ELF-1 (cell line): Measurements from ENCODE around the gene COL5A2.

ENCODE experiments used
- DNase-seq: peaks from one replicate; pipeline ENCODE4 v3.0.0-alpha.2; 2016; ENCODE audit warnings: low read depth, low spot score

Gene COL5A2

DNA sequence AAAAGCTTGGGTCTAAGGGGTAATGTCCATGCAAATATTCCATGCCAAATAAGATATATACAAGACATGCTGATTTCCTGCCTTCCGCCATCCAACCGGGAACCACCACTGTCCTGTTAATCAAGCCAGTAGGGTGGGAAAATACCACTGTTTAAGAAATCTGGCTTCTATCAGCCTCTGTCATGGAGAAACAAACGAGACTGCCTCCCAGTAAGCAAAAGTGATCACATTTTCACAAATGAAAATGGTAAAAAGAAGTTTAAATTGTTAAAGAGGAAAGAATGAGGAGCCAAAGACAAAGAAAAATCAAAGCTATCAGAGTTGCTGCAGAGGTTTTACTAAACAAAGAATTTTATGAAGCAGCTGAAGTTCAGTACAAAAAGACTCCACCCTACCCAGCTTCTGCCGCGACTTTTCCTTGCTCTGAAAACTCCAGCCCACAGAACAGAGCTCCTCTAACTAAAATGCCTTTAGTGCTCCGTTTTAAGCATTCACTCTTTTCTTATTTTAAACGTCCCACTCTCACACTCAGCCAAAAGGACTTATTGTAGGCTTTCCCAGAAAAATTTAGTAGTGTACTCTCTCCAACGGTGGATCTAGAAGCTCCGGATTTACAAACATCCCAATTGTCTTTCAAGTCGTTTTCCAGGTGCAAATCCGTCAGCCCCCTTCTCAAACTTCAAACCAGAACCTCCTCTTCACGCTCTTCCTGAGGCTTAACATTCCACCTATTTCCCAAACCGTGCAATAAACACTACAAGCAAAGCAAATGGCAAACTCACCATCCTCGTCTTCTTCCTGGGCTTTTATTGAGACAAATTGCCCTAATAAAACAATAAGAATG, 613 bp downstream of the COL5A2 start:
- DNase-seq = peak; percentile 58

DNA sequence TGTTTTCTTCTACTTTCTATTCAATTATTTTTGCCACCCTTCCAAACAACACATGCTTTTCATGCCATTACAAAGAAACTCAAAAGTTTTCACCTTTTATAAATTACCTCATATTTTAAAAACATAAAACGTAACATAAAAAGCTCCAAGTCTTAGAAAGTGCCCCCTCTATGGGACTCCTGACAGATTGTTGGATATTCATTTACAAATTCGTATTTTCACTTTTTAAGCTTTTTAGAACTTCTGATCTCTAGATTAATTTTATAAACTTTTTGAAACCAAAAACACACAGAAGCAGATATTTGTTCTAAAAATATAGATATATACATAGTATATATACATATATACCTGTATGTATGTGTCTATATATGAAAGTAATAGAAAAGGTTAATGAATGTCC, 1.5 kb downstream of the COL5A2 start:
- DNase-seq = no peak

DNA sequence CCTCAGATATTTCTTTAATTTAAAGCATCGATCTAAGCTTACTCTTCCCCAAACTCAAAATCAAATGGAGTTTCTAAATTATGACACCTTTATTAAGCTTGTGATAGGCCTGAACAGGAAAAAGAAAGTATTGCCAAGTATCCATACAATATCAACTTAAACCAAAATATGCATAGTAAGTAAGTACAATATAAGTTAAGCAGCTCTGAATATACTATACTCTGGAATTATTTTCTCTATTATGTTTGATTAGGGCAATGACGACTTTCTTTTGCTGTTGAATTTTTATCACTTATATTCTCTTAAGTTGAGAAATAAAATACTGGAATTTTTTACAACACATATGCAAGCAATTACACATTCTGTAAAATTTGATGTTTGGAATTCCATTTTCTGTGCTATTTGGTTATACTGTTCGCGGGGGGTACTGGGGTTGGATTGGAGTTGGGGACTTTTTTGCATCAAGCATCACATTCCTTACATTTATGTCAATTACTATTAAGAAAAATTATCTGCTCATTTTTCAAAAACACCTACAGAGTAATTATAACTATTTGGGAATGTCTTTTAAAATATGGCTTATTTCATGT, 2.2 kb downstream of the COL5A2 start:
- DNase-seq = no peak

DNA sequence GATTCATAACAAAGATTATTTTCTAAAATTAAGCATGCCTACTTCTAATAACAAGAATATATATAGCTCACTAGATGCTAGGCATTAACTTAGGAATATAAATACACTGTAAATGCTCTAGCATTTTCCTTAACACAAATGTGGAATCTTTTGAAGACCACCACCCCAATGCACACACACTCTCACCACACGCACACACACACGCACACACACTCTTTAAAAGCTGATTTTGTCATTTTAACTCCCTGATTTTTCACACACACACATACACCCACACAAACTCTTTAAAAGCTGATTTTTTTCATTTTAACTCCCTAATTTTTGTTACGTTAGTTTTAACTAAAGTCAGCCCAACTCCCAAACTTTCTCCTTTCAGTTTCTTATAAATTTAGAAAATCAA, 3.0 kb downstream of the COL5A2 start:
- no peak for DNase-seq

DNA sequence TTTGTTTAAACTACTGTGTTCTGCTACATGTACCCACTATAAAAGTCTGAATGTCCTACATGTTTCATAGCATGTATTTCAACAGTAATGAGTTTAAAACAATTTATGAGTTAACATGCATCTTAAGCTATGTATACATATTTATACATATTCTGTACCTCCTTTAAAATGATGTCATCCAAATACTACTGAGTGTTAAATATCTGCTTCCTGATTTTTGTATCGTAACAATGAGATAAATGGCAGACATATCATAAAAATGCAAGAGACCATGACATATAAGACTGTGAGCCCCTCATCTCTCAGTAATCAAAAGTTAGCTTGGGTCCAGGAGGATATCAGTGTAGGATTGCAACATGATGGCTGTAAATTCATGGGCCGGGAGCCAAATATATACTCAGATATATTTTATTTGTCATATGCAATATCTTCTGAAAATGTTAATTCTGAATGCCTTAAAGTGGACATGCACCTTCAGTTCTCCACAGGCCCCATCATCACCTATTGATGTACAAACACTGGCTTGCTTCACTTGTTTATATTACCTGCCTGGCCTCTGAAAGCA, 3.6 kb downstream of the COL5A2 start:
- no peak for DNase-seq

DNA sequence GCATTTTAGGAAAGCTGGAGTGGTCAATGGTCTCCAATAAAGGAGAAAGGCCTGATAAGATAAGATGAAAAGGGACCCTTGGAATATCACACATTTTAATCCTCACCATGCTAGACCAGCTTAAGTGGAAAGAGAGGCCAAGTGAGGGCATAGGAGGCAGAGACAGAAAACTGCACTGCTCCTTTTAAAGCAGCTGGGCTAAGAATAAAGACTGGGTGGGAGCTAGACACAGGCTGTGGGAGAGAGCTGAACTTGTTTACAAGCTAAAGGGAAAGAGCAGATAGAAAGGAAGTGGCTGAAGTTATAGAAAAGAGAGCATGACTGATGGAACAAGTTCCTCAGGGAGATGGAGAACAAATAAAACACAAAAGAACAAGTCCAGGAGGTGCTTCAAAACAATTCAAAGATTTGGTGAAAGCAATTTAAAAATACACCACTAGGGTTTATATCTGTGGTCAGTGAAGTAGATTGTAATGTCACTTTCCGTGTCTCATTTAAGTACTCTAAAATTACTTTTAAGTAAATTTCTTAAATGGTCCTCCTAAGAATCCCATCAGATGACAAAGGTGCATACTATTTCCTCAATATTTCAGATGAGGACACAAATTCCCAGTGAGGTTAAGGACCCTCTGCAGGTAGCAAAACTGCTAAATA, 7.5 kb downstream of the COL5A2 start:
- peak; percentile 6 for DNase-seq

DNA sequence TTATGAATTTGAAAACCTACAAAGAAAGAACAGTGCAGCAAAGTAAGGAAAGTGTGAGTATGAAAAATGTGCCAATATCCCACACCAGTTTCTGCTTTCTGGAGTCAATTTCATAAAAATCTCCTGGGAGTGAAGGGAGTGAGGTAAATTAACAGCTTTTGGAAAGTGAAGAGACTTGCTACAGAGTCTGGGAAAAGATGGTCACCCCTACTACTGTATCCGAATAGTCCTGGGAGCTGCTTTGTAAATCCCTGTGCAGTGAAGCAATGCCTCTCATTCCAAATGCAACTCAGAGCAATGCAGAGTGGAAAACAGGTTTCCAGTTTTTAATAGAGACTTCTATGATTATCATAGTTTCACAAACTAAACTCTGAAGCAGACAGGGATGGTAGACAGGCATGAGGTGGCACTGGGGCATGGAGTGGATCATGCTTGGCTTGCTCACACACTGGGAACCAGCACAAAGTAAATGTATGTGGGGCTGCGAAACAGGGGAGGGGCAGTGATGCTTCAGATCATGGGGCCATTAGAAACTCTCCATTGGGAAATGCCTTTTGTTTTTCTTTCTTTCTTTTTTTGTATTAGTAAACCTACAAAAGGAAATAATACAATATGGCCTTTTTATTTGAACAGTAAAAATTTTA, 10.6 kb downstream of the COL5A2 start:
- DNase-seq = no peak

DNA sequence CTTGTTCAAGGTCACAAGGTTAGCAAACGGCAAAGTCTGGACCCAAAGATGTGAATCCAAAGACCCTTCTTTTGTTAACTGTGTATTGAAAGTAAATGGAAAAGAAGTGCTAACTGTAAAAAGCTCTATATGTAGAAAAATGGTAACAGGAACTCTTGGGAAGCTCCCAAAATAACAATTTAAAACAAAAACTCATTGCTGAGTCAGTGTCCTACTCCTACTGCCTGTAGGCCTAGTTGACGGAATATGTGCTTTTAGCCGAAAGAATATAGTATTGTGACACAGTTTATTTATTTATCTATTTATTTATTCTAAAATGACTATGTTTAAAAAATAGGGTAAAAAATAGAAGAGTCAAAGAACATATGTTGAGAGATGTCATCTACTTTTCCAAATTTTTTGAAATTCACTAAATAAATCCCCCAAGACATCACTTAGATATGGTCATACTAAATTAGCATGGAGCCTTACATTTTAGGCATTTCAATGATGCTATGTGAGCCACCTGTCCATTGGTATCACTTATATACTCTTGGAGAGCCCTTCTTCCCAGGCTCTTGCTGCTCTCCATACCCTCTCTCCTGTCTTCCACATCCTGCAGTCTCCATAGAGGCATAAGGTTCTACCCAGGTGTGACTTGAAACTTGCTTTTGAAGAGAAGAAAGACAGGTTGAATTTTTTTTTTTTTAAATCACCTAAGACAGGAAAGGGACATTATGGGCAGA, 13.7 kb downstream of the COL5A2 start:
- no peak for DNase-seq

DNA sequence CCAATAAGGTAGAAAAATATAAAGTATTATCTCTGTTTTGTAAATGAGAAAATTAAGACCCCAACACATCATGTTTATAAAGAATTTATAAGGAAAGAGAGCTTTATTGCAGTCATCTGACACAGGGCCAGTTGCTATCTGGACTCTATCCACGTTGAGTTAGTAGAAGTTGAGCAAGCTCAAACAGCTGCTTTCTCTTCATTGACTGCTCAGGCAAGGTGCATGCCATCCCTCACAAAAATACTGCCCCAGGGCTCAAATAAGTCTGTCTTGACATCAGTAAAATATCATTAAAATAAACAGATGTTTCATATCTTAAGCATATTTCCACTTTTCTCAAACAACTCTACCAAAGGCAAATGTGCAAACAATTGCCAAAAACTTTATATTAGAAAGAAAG, 14.8 kb downstream of the COL5A2 start:
- no peak for DNase-seq

DNA sequence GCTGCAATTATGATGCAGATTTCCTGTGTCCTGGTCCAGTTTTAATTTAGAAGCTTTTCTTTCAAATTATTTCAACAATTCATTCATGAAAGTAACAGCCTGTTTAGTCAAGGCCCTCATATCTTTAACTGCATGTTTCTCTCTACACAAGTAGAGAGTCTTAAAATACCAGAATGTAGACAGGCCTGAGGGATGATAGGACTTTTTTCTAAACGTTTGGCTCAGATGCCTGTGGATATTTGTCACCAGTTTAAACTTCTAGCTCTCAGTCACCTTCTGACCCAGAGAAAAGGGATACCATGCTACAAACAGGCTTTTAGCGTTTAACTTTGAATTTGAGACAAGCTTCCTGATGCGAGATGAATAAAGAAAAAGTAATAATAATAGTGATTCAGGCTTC, 15.7 kb downstream of the COL5A2 start:
- no peak for DNase-seq

DNA sequence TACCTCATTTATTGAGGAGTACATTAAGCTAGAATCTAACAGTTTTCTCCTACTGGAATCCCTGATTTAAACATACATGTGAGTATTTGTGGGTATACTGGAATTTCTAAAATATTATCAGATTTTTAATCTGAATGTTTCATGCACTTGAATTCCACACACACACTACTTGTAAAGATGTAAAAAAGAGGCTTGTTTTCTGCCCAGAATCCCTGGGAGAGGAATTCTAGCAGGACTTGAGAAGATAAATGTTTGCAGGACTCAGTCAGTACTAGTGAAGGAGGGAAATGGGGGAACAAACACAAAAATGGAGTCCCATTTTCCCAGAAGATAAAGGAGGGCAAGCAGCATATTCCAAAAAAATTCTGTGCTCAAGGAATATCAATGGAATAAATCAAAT, 17.0 kb downstream of the COL5A2 start:
- no peak for DNase-seq

DNA sequence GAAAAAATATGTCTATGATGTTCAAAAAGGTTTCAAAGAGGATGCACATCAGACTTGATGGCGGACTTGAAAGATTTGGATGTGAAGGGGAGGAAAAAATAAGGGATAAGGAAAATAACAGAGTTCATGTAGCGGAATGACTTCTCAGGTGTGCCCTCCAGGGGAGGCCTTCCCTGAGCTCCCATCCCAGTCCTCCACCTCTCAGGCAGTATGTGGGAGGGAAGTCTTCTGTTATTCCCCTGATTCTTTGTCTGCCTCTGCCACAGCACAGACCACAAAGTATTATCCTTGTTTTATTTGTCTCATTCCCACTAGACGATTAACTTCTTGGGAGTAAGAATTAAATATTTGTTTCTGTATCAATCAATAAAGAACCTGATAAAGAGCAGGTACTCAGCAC, 17.7 kb downstream of the COL5A2 start:
- no peak for DNase-seq

DNA sequence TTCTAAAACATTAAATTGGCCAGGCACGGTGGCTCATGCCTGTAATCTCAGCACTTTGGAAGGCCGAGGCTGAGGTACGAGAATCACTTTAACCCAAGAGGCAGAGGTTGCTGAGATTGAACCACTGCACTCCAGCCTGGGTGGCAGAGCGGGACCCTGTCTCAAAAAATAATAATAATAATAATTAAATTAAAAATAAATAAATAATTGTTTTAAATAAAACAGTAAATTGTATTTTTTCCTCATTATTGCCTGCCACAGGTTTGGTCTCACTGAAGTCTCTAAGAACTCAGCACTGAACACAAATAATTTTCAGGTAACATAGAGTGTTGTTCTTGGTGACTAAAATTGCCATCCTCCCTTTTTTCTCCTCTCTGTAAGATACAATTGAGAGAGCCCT, 19.8 kb downstream of the COL5A2 start:
- DNase-seq = no peak

DNA sequence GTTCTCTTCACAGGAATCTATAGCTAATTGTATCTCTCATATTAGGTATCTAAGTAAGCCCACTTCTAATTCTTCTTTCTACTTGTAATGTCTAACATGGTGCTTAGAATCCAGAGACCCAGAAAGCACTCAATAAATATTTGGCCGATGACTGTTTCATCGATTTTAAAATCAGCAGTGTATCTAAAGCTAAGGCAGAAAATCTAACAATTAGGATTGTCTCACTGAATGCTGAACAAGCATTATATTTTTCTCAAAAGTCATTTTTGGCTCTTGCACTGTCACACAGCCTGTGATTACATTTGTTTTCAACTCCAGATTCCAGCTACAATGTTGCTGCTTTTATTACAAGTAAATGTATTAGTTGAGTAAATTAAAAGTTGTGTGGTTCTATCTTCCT, 20.3 kb downstream of the COL5A2 start:
- DNase-seq = no peak

DNA sequence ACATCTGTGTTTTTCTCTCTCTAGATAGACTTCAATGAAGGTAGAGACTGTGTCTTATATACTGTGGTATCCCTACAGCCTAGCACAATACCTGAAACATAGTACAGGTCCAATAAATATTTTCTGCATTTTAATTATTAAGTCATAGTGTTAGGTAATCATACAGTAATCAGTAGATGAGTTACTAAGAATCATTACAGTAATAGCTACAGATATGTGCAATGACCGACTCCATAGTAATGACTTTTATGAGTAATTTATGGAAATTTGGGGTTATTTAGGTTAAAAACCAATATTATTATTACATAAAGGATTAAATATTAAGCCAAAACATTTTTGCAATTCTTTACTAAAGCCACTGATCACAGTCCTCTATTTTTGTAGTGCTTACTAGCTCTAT, 21.6 kb downstream of the COL5A2 start:
- no peak for DNase-seq

DNA sequence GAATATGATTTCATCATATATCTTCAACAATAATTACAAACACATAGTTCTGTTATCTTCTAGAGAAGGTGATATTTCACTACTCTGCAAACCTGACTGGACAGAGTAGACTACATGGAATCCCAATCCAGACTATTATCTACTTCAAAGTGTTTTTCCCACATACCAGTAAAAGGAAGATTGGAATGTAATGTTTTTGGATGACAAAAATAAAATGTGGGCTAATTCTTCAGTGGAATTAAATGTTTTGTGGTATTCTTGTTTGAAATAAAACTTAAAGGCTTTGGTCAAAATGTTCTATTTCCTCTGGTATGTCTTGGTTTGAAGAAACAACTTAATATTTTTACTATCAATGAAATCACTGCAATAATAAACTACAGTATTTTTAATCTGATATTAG, 22.1 kb downstream of the COL5A2 start:
- no peak for DNase-seq

DNA sequence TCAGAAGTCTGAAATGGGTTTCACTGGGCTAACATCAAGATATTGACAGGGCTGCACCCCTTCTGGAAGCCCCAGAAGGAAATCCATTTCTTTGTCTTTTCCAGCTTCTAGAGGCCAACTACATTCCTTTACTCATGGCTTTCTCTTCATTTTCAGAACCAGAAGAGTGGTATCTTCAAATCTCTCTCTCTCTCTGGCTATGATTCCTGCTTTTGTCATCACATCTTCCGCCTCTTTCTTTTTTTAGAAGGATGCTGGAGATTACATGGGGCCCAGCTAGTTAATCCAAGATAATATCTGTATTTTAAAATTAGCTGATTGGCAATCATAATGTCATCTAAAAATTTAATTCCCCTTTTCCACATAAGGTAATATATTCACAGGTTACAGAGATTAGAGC, 23.8 kb downstream of the COL5A2 start:
- no peak for DNase-seq

DNA sequence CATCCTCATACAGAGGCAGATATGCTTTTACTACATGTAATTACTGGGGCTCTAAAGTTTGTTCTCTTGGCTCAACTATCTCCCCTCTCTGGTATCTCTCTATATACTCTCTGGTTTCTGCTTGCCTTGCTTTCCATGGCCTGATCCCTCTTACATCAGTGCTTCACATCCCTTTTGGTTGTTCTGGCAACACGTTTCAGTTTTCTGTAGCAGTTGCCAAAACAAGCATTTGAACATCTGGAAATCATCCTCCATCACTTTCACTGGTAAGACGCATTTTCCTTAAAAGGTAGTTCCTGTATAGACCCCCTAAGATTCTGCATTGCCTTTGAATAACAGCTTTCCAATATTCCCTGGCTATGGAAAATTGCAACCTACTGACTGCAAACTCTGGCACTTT, 25.9 kb downstream of the COL5A2 start:
- no peak for DNase-seq

DNA sequence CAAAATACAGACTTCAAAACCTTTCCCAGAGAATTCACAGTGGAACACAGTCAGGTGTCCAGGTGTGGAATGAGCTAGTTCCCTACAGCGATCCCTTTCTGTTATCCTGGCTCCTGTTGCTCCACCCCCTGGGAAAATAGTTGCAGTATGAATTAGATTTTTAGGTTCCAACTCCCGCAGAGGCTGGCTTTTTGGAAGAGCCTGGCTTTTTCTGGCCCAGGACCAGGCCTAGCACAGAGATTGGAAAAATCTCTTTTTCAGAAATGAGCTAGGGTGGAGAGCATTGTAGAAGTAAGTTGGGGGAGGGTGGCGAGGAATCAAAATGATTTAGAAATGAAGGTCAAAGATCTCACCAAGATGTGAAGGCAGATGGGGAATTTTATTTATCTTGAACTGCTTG, 27.1 kb downstream of the COL5A2 start:
- no peak for DNase-seq

DNA sequence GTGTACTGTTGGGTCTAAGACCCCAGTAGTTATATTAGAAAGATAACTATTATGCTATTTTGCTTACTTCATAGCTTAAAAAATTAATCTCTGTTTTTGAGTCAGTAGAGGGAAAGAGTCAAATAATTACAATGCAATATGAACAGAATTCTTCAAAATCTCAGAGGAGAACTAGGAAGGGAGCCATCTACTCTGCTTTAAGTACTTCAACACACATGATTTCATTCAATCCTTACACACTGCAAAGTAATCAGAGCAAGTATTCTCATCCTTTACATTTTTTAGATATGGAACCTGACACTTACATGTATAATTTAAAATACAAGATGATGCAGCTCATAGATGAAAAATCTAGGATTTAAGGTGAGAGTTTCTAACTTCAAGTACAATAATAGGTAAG, 27.7 kb downstream of the COL5A2 start:
- no peak for DNase-seq

DNA sequence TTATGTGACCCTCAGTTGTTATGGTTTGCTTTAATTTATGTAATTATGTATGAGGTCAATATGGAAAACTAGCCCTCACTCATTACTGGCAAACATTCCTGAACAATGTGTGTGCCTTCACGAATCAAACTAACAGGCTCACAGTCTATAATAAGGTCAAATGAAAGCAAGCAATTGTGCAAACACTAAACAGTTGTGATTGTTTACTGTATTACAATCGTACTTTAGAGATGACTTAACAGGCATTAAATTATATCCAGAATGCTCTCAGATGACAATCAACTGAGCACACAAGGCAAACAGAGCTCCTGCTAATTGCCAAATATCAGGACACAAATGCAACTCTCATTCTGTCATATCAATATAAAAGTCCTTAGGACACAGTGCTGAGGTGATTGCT, 29.5 kb downstream of the COL5A2 start:
- no peak for DNase-seq

DNA sequence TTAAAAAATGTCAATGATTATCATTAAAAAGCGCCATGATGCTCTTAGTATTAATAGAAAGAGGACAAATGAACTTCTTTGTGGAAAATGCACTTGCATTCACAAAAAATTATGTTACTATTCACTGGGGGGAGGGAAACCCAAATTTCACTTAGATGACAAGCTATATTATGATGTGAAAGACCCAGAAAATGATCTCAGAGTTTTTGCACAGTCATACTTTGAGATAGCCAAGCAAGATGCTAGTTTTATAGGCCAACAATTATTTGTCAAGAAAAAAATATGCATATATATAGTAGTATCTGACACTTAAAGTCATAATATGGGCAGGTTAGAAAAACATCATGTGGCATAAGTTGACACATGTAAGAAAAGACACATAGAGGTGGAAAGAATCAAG, 31.6 kb downstream of the COL5A2 start:
- DNase-seq = no peak
